AG04450 (cell line): Measurements from ENCODE around the gene RNF43. TPM values are rescaled to one million over a fixed set of nuclear protein-coding genes. Genes with fewer than 3 reads are reported as not detected.

Source experiments
- CTCF ChIA-PET: fragments of 300-600, 350-600 bp; formaldehyde crosslinking; extraction: SDS; loops from one replicate; lab custom pipeline; 2022; ENCODE audit warnings: antibody characterized with exemption, inconsistent platforms; lab: Charles Lee
- POLR2A ChIA-PET: fragments of 350-600 bp; formaldehyde crosslinking; extraction: SDS; loops from one replicate; lab custom pipeline; 2021; ENCODE audit warnings: antibody characterized with exemption, inconsistent platforms; lab: Yijun Ruan, JAX
- DNase-seq: peaks from one replicate; pipeline ENCODE4 v3.0.0-alpha.2; 2011; ENCODE audit warnings: low read depth, low spot score
- H3K27ac ChIP-seq: one replicate; pipeline ENCODE4 v1.5.1; 2012; ENCODE audit warnings: low read depth, low read length, control low read depth
- H3K27me3 ChIP-seq: one replicate; pipeline ENCODE4 v1.6.0; 2012; ENCODE audit warnings: low read length; ENCODE audit not compliant: control insufficient read depth, insufficient read depth
- H3K4me3 ChIP-seq: 2 replicates; pipeline ENCODE4 v1.5.1; 2011; ENCODE audit warnings: mild to moderate bottlenecking, low read depth, low read length, control low read depth
- H3K9me3 ChIP-seq: 2 replicates; pipeline ENCODE4 v1.5.1; 2012; ENCODE audit warnings: low read length; ENCODE audit not compliant: control insufficient read depth, insufficient read depth
- polyA plus RNA-seq: library from polyadenylated mRNA; depleted of rRNA; stranded (reverse); fragments of >200 nt; gene quantifications from 2 replicates; pipeline ENCODE4 v1.2.3, GENCODE V29; 2011
- TF ChIP-seq, protein P1 (sequence below): IDR thresholded peaks from 2 replicates; pipeline ENCODE4 v1.5.1; 2011; ENCODE audit warnings: low read depth, low read length, control low read depth, inconsistent platforms

RNF43 gene
- polyA plus RNA-seq, 1 experiment = not detected

DNA sequence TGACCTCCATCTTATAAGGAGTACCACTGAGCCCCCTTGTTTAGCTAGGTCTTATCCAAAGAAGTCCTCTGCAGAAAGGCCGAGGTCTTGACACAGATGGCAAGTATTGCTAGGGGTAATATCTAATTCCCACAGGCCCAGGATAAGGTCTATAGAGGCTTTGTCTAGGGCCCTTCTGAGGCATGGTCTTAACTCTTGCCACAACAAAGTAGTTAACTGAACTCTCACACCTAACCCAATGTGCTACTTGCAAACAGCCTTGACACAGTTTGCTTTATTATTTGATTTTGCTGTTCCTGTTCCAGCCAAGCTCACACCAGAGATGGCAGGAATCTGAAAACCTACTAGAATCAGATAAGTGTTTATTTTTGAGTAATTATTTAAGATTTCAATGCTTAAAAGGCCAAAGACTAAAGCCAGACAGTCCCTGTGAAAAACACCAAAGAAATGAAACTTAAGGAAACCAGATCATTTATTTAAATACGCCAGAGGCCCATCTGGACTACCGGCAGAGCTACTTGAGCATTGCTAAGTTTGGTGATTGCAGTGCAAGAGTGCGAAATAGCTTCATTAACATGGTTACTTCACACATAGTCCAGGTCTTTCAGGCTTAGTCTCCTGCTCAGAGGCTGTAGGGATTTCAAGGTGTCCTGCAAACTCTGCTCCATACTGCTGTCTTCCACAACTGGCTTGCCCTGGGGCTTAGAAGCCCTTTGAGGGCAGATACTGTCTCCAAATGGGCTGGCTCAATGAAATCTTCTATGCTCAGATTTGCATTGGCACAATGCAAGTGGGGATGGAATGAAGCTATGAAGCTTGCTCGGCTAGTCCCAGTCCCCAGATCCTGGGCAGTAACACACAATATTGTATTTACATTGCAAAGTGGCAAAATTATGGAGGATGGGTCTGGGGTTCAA lies 36.9 kb downstream of the RNF43 start:
- H3K27ac ChIP-seq = no peak overlapping the region
- no peak overlapping the region for H3K4me3 ChIP-seq
- no peak for DNase-seq
- peaks cover 20% of the 10 kb centered on the region for H3K27me3 ChIP-seq
- H3K9me3 ChIP-seq = no peaks in the 10 kb centered on the region
- ChIA-PET CTCF (no interaction called here), POLR2A (no interaction called here)
- TF ChIP-seq, protein P1, sequence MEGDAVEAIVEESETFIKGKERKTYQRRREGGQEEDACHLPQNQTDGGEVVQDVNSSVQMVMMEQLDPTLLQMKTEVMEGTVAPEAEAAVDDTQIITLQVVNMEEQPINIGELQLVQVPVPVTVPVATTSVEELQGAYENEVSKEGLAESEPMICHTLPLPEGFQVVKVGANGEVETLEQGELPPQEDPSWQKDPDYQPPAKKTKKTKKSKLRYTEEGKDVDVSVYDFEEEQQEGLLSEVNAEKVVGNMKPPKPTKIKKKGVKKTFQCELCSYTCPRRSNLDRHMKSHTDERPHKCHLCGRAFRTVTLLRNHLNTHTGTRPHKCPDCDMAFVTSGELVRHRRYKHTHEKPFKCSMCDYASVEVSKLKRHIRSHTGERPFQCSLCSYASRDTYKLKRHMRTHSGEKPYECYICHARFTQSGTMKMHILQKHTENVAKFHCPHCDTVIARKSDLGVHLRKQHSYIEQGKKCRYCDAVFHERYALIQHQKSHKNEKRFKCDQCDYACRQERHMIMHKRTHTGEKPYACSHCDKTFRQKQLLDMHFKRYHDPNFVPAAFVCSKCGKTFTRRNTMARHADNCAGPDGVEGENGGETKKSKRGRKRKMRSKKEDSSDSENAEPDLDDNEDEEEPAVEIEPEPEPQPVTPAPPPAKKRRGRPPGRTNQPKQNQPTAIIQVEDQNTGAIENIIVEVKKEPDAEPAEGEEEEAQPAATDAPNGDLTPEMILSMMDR = no peak

DNA sequence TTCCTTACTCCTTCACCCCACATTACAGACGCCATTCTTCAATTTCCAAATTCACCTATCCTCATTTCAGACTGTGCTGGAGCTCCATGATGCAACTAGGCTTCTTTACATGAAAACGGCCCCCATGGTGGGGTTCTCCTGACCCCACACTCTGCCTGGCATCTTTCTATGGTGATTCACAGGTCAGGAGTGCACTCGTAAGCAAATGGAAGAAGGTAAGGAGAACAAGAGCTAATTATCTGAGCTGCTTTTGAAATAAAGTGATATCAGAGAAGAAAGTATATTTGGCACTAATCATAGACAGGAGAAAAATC lies 37.9 kb downstream of the RNF43 start:
- Histone ChIP-seq H3K27me3 (peaks cover 20% of the 10 kb centered on the region), H3K4me3 (no peak overlapping the region), H3K27ac (no peak overlapping the region), H3K9me3 (no peaks in the 10 kb centered on the region)
- ChIA-PET CTCF (no interaction called here), POLR2A (interaction anchor here (0.6 to 0.7 kb wide), 2 partner anchors 27 to 43 kb away, joined by 3 to 4 read pairs; partner anchors contain the start of gene SUPT4H1)
- DNase-seq = no peak
- TF ChIP-seq, protein P1 = no peak

DNA sequence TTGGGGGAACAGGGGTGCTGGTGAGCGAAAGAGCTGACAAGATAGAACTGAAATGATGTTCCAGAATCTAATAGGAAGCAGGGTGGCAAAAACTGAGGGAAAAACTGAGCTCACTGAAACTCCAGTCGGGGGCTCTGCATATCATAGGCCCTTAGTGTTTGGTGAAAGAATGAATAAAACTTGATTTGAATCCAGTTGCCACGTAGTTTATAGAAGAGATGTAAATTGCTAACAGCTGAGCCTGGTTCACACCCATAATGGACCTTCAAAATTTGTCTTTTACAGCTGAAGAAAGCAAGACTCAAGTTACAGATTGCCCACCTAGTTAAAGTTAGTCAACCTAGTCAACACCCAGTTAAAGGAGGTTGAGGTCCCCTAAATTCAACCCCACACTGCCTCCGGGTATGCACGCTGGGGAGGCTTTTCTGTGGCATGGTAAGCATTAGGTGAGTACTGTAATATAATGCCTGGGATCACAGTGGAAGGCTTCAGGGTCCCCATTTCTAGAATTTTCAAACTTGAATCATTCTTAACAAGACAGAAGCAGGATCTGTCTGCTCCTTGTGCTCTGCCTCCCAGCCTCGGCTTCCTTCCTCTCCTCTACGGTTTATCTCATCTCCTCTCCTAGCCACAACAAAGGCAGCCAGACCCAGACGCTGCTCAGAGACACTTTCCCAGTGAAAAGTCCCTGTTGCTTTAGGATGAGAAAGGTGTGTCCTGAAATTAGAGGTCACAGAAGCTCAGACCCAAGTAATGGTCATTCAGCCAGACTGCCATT lies 38.4 kb downstream of the RNF43 start:
- no peak for DNase-seq
- ChIA-PET POLR2A (interaction anchor here (0.6 to 0.7 kb wide), 2 partner anchors 27 to 44 kb away, joined by 3 to 4 read pairs; partner anchors contain the start of gene SUPT4H1), CTCF (no interaction called here)
- H3K27me3 ChIP-seq = peaks cover 19% of the 10 kb centered on the region
- no peak overlapping the region for H3K4me3 ChIP-seq
- H3K27ac ChIP-seq = no peak overlapping the region
- TF ChIP-seq, protein P1 = no peak
- H3K9me3 ChIP-seq = no peaks in the 10 kb centered on the region

DNA sequence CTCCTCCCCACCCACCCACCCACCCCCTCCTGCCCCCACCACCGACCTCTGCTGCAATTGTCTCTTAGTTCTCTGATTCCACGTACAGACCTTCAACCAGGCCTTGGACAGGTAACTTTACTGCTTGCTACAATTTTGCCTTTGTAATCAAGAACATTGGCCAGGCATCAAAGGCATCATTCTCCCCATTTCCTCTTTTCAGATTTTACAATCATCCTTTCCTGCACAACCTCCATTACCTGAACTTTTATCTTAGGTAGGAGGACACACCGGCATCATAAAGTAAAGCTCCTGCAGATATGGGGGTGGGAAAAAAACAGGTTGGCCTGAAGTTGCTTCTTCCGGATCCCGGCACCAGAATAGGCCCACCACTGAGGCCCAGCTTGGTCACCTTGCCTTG lies 39.7 kb downstream of the RNF43 start:
- H3K27ac ChIP-seq = no peak overlapping the region
- TF ChIP-seq, protein P1 = no peak
- ChIA-PET POLR2A (no interaction called here), CTCF (no interaction called here)
- no peak for DNase-seq
- no peak overlapping the region for H3K4me3 ChIP-seq
- no peaks in the 10 kb centered on the region for H3K9me3 ChIP-seq
- H3K27me3 ChIP-seq = peaks cover 17% of the 10 kb centered on the region

DNA sequence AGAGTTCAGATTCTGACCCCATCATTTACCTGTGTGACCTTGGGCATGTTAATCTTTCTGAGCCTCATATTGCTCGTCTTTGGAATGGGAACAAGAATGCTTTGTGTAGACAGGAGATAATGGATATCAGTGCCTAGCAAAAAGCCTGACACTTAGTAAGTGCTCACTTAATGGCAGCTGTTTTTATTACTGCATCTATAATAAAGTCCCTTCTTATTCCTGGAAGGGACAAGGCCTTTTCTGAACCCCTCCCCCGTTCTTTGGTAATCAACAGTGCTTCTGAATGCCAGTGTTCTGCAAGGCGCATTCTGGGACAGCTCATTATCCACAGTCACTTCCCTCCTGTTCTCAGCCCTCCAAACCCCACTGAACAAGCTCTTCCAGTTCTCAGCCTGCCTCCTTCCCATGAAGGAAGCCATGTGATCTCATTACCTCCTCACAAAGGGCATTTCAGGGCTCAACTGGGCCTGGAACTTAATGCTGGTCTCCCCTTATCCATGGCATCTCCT lies 40.2 kb downstream of the RNF43 start:
- CTCF ChIA-PET = no interaction called here
- Histone ChIP-seq H3K4me3 (no peak overlapping the region), H3K27ac (no peak overlapping the region), H3K9me3 (no peaks in the 10 kb centered on the region), H3K27me3 (peaks cover 17% of the 10 kb centered on the region)
- no peak for DNase-seq
- TF ChIP-seq, protein P1 = no peak
- POLR2A ChIA-PET = no interaction called here
